T-cell (primary cell): Measurements from ENCODE around the gene SLC35A4. TPM values are rescaled to one million over a fixed set of nuclear protein-coding genes. Genes with fewer than 3 reads are reported as not detected.

ENCODE experiments used
- ATAC-seq, 4 experiments: fragments of 200-7000 bp in 3 of 4; fragments of 150-1000 bp in 1 of 4; cut with Tn5 transposase; replicated peaks in 1 of 4; 1 replicate in 3 of 4; 2 replicates in 1 of 4; pipeline ENCODE4 v1.10.0; 2021; ENCODE audit warnings: moderate library complexity in 3 of 4, mild to moderate bottlenecking in 2 of 4, moderate number of reproducible peaks in 1 of 4
- CTCF ChIA-PET, 2 donors: fragments of 300-600 bp; sonication (Branson Sonifier 250); formaldehyde crosslinking; loops; one replicate each; lab custom pipeline; 2022; ENCODE audit warnings: antibody characterized with exemption in 2 of 2; lab: Charles Lee
- POLR2A ChIA-PET, 2 donors: fragments of 300-600 bp; sonication (Branson Sonifier 250); formaldehyde crosslinking; loops; one replicate each; lab custom pipeline; 2022; ENCODE audit warnings: antibody characterized with exemption in 2 of 2; lab: Charles Lee
- DNase-seq, 35 experiments: peaks; one replicate each; pipeline versions ENCODE4 v3.0.0 to v3.0.0-alpha.2; 2013 to 2023
- H3K27ac ChIP-seq: one replicate; pipeline ENCODE4 v1.5.1; 2013; ENCODE audit warnings: low read length
- H3K27me3 ChIP-seq, 2 experiments: replicated peaks in 1 of 2; 1 replicate in 1 of 2; 2 replicates in 1 of 2; pipeline versions ENCODE4 v1.6.1 to v1.7.0; 2013; ENCODE audit warnings: low read length in 1 of 2, mixed read lengths in 1 of 2; ENCODE audit not compliant: control insufficient read depth in 2 of 2, insufficient read depth in 2 of 2; ENCODE audit errors: extremely low read depth in 1 of 2
- H3K36me3 ChIP-seq, 2 donors: 1 replicate in 1 of 2; 2 replicates in 1 of 2; pipeline versions ENCODE4 v1.6.1 to v1.7.0; 2013; ENCODE audit warnings: low read length in 1 of 2; ENCODE audit not compliant: control insufficient read depth in 2 of 2, insufficient read depth in 1 of 2; ENCODE audit errors: extremely low read depth in 1 of 2
- H3K4me1 ChIP-seq, 2 experiments: 1 replicate in 1 of 2; 2 replicates in 1 of 2; pipeline versions ENCODE4 v1.6.1 to v1.7.0; 2013; ENCODE audit warnings: low read length in 2 of 2, mixed read lengths in 1 of 2; ENCODE audit not compliant: insufficient read depth in 2 of 2, control insufficient read depth in 1 of 2; ENCODE audit errors: extremely low read depth in 1 of 2
- H3K4me3 ChIP-seq, 2 donors: 1 replicate in 1 of 2; 2 replicates in 1 of 2; pipeline versions ENCODE4 v1.5.1 to v1.7.0; 2013; ENCODE audit warnings: mild to moderate bottlenecking in 2 of 2, low read length in 1 of 2, moderate library complexity in 1 of 2; ENCODE audit not compliant: control insufficient read depth in 1 of 2; ENCODE audit errors: extremely low read depth in 1 of 2
- H3K9me3 ChIP-seq: 2 replicates; pipeline ENCODE4 v1.7.0; 2013
- H3K27ac Mint-ChIP-seq, 2 donors: one replicate each; pipeline ENCODE4 v1.8.0; 2020 to 2021; ENCODE audit warnings: mild to moderate bottlenecking in 2 of 2, mixed read lengths in 2 of 2
- H3K27me3 Mint-ChIP-seq, 2 donors: one replicate each; pipeline ENCODE4 v1.8.0; 2021 to 2022; ENCODE audit warnings: mixed read lengths in 2 of 2
- H3K36me3 Mint-ChIP-seq: one replicate; pipeline ENCODE4 v1.8.0; 2021; ENCODE audit warnings: mixed read lengths
- H3K4me1 Mint-ChIP-seq, 3 donors: one replicate each; pipeline ENCODE4 v1.8.0; 2020 to 2022; ENCODE audit warnings: mixed read lengths in 3 of 3, mild to moderate bottlenecking in 1 of 3
- H3K4me3 Mint-ChIP-seq, 3 donors: one replicate each; pipeline ENCODE4 v1.8.0; 2020 to 2022; ENCODE audit warnings: mild to moderate bottlenecking in 3 of 3, mixed read lengths in 3 of 3, moderate library complexity in 3 of 3
- H3K9me3 Mint-ChIP-seq, 3 donors: one replicate each; pipeline ENCODE4 v1.8.0; 2020 to 2022; ENCODE audit warnings: mixed read lengths in 3 of 3
- WGBS: methylation state at CpG from one replicate; pipeline ENCODE4 v1.1.5; 2013; ENCODE audit warnings: missing lambda C conversion rate; ENCODE audit not compliant: insufficient coverage; 5-methylcytosine and 5-hydroxymethylcytosine counted together
- total RNA-seq, 35 experiments: library from RNA in 6 of 35; stranded (reverse) in 6 of 35; fragments of 120-200 nt in 1 of 35; gene quantifications; one replicate each; pipeline versions ENCODE4 v1.2.1 to v1.2.4 and lab custom pipeline; 2013 to 2026

SLC35A4 gene
- total RNA-seq, 5 donors from 2014 or later (not counting 1 experiment from before 2014, with no cell fraction given) = 47.7 to 75.2 (median 72.4) TPM

DNA sequence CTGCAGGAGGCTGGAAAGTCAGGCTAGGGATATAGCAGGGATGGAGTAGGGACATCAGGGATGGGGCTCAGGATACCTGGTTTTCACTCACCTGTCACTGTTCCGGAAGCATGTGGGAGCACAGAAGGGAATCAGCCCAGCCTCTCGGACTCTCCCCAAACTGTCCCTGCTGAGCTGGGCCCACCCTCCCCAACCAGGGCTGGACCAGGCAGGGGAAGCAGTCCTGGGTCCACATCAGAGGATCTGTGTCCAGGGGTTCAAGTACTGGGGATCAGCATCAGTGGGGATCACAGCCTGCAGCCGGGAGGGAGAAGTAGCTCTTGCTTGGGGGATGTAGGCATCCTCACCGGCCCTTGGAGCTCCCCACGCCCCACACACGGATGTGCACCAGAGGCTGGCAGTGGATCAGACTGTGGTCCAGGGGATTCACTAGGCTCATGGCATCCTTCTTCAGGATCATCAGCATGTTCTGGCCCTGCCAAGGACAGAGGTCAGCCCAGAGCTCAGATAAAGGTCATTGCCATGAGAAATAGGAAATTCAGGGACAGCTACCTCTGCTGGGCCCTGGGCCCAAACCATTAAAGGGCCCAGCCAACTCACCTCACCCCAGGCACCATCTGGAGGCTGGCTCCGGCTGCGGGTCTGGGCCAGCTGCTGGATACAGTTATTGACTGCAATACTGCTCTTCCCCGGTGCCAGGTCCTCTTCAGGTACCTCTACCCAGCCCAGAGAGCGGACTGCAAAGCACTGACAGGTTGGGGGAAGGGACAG is 2.7 kb upstream of the SLC35A4 start:
- DNase-seq (no peak), ATAC-seq (no peak)
- H3K27me3 Mint-ChIP-seq = no peaks in the 10 kb centered on the region
- 94% methylated on average over 7 of the region's 10 CpGs for WGBS
- Histone ChIP-seq H3K9me3 (no peaks in the 10 kb centered on the region), H3K36me3 (peaks cover 3 to 28% of the 10 kb centered on the region in 2 donors), H3K27ac (no peak overlapping the region), H3K4me1 (peaks cover 13 to 40% of the 10 kb centered on the region in 2 experiments), H3K27me3 (no peaks in the 10 kb centered on the region), H3K4me3 (no peak overlapping the region)
- H3K27ac Mint-ChIP-seq = no peak overlapping the region
- POLR2A ChIA-PET = no interaction called here
- peaks cover 16% of the 10 kb centered on the region for H3K36me3 Mint-ChIP-seq
- CTCF ChIA-PET = interaction anchor here in 1 of 2 donors (1.1 kb wide), 1 partner anchor 15 kb away, joined by 3 read pairs; the partner anchor contains the start of gene EIF4EBP3
- H3K4me1 Mint-ChIP-seq = peaks cover 53 to 64% (median 53%) of the 10 kb centered on the region in 3 donors
- H3K9me3 Mint-ChIP-seq = no peaks in the 10 kb centered on the region
- no peak overlapping the region for H3K4me3 Mint-ChIP-seq

DNA sequence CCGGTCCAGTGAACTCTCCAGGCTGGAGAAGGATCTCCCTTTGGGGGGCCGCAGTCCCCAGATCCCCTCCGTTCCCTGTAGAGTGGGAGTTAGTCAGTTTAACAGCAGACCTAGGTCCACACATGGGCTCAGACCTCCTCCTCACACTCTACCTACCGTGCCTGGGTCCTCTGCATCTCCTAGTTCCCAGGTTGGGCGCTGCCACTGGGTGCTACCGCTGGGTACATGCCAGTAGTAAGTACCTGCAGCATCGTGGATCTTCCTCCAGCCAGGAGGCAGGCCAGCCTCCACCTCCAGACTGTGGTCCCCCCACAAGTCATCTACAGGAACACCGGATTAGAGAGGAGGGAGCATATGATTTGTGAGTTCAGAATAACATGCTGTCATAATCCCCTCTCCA is 1.0 kb upstream of the SLC35A4 start:
- POLR2A ChIA-PET = interaction anchor here (0.6 to 2.3 kb wide), 5 partner anchors 15 to 85 kb away, joined by 3 to 11 read pairs (median 4); partner anchors contain the start of genes EIF4EBP3 (in 1 of the 2), IK (in 1 of the 2) and NDUFA2 (in 1 of the 2)
- peaks cover 8 to 40% of the 10 kb centered on the region in 2 donors for H3K36me3 ChIP-seq
- peaks cover 26% of the 10 kb centered on the region for H3K36me3 Mint-ChIP-seq
- H3K27ac ChIP-seq = peak overlapping the region; percentile 83
- no peaks in the 10 kb centered on the region for H3K27me3 ChIP-seq
- H3K27me3 Mint-ChIP-seq = no peaks in the 10 kb centered on the region
- H3K4me1 Mint-ChIP-seq = peaks cover 56 to 70% (median 58%) of the 10 kb centered on the region in 3 donors
- CTCF ChIA-PET = interaction anchor here in 1 of 2 donors (1.9 kb wide), 1 partner anchor 16 kb away, joined by 11 read pairs; the partner anchor contains the start of gene EIF4EBP3
- H3K4me1 ChIP-seq = peaks cover 13 to 38% of the 10 kb centered on the region in 2 experiments
- peak overlapping the region; percentile 65 to 96 for H3K4me3 ChIP-seq
- ATAC-seq (no peak), DNase-seq (peak in 2 of 35 experiments; percentile 13 to 28)
- 78% methylated on average over 3 of the region's 8 CpGs for WGBS
- peak overlapping the region; percentile 90 to 98 (median 94) for H3K4me3 Mint-ChIP-seq
- H3K9me3 Mint-ChIP-seq = no peaks in the 10 kb centered on the region
- no peaks in the 10 kb centered on the region for H3K9me3 ChIP-seq
- H3K27ac Mint-ChIP-seq = peak overlapping the region; percentile 96 to 99

DNA sequence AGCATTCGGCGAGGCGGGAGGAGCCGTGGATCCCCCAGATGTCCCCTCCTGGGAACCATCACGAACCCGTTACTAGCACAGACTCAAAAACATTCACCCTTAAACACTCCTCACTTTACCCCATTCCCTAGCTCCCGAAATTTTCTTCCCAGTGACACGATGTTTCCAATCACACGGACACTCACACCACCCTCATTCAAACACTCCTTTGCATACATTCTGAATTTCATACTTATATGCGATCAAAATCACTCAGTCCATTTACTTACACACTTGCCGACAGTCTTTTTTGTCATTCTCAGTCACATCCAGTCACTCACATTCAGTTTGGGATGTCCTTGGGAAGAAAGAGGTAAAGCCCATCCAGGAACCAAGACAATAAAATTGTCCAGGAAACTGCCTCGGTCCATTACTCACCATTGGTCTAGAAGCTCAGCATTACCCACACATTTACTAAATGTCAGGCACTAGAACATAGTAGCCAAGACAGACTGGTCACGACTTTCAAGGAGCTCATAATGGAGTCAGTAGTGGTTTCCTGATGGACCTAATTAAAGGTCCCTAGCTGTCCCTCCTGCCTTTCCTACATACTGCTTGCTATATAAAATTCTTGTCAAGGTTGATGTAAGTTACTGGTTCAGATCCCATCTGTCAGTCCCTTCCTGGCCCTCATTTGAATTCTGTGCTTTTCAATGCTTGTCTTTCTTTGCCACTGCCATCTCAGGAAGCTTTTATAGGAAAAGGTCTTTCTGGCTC is 574 bp downstream of the SLC35A4 start:
- DNase-seq (no peak), ATAC-seq (peak in 1 of 4 experiments; percentile 1)
- no peaks in the 10 kb centered on the region for H3K27me3 Mint-ChIP-seq
- POLR2A ChIA-PET = interaction anchor here (0.6 to 2.3 kb wide), 5 partner anchors 17 to 62 kb away, joined by 3 to 11 read pairs (median 4); partner anchors contain the start of gene EIF4EBP3 (in 1 of the 2)
- no peaks in the 10 kb centered on the region for H3K9me3 Mint-ChIP-seq
- H3K4me1 Mint-ChIP-seq = peaks cover 67 to 79% (median 74%) of the 10 kb centered on the region in 3 donors
- peak overlapping the region; percentile 83 for H3K27ac ChIP-seq
- H3K27me3 ChIP-seq = no peaks in the 10 kb centered on the region
- peaks cover 11 to 48% of the 10 kb centered on the region in 2 donors for H3K36me3 ChIP-seq
- H3K9me3 ChIP-seq = no peaks in the 10 kb centered on the region
- 0% methylated on average over 5 of the region's 13 CpGs for WGBS
- H3K4me3 ChIP-seq = peak overlapping the region; percentile 65 to 96
- peak overlapping the region; percentile 96 to 99 for H3K27ac Mint-ChIP-seq
- peak overlapping the region; percentile 90 to 98 (median 94) for H3K4me3 Mint-ChIP-seq
- CTCF ChIA-PET = interaction anchor here in 1 of 2 donors (0.6 to 1.2 kb wide), 4 partner anchors 20 to 146 kb away, joined by 3 to 4 read pairs (median 3); no protein-coding TSS in a partner anchor
- H3K4me1 ChIP-seq = peaks cover 13 to 53% of the 10 kb centered on the region in 2 experiments
- peaks cover 29% of the 10 kb centered on the region for H3K36me3 Mint-ChIP-seq

DNA sequence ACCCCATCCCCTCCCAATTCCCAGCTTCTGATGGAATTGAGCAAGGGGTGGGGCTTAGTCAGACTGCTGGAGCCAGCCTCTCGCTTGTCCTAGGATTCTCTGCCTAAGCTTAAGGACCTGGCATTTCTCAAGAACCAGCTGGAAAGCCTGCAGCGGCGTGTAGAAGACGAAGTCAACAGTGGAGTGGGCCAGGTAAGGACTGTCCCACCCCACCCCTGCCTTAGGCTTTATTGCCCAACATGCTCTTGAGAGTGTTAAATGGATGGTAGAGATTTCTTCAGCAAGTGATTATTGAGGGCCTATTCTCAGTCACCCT is 1.1 kb downstream of the SLC35A4 start:
- peak overlapping the region; percentile 90 to 98 (median 94) for H3K4me3 Mint-ChIP-seq
- H3K36me3 Mint-ChIP-seq = peaks cover 27% of the 10 kb centered on the region
- peak overlapping the region; percentile 96 to 99 for H3K27ac Mint-ChIP-seq
- Histone ChIP-seq H3K36me3 (peaks cover 11 to 45% of the 10 kb centered on the region in 2 donors), H3K4me1 (peaks cover 13 to 53% of the 10 kb centered on the region in 2 experiments), H3K27ac (peak overlapping the region; percentile 83), H3K4me3 (no peak overlapping the region), H3K9me3 (no peaks in the 10 kb centered on the region), H3K27me3 (no peaks in the 10 kb centered on the region)
- POLR2A ChIA-PET = interaction anchor here in 1 of 2 donors (0.6 kb wide), 1 partner anchor 61 kb away, joined by 4 read pairs; no protein-coding TSS in a partner anchor
- H3K27me3 Mint-ChIP-seq = no peaks in the 10 kb centered on the region
- no peaks in the 10 kb centered on the region for H3K9me3 Mint-ChIP-seq
- DNase-seq = no peak
- peaks cover 71 to 83% (median 76%) of the 10 kb centered on the region in 3 donors for H3K4me1 Mint-ChIP-seq
- CTCF ChIA-PET = interaction anchor here in 1 of 2 donors (0.6 to 1.2 kb wide), 3 partner anchors 21 to 145 kb away, joined by 3 to 4 read pairs (median 3); no protein-coding TSS in a partner anchor
- no peak for ATAC-seq
- WGBS = 100% methylated on average over 1 of the region's 4 CpGs

DNA sequence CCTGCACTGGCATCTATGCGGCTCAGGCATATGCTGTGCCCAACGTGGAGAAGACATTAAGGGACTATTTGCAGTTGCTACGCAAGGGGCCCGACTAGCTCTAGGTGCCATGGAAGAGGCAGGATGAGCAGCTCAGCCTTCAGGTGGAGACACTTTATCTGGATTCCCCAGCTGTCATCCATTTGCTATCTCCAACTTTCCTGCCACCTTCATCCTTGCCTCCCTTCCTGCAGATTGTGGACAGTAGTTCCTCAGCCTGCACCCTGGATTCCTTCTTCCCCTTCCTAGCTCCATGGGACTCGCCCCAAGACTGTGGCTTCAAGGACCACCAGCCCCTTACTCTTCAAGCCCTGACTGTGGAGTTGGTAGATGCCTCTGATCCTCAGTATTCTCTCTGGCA is 2.0 kb downstream of the SLC35A4 start:
- ATAC-seq (no peak), DNase-seq (no peak)
- no peaks in the 10 kb centered on the region for H3K9me3 Mint-ChIP-seq
- WGBS = 87% methylated on average over 4 of the region's 5 CpGs
- peak overlapping the region in 2 of 3 donors; percentile 21 to 41 for H3K4me3 Mint-ChIP-seq
- ChIA-PET CTCF (no interaction called here), POLR2A (no interaction called here)
- Histone ChIP-seq H3K4me3 (no peak overlapping the region), H3K4me1 (peaks cover 13 to 53% of the 10 kb centered on the region in 2 experiments), H3K27me3 (no peaks in the 10 kb centered on the region), H3K9me3 (no peaks in the 10 kb centered on the region), H3K27ac (no peak overlapping the region), H3K36me3 (peaks cover 11 to 41% of the 10 kb centered on the region in 2 donors)
- H3K4me1 Mint-ChIP-seq = peaks cover 67 to 81% (median 74%) of the 10 kb centered on the region in 3 donors
- peaks cover 18% of the 10 kb centered on the region for H3K36me3 Mint-ChIP-seq
- H3K27ac Mint-ChIP-seq = no peak overlapping the region
- no peaks in the 10 kb centered on the region for H3K27me3 Mint-ChIP-seq
